GM10248 (cell line): ENCODE data around the gene EGFL6.

Source experiments
- CTCF ChIA-PET: fragments of 300-600 bp; sonication (Branson Sonifier 250); formaldehyde crosslinking; extraction: SDS; loops from one replicate; lab custom pipeline; 2021; ENCODE audit warnings: antibody characterized with exemption; lab: Yijun Ruan, JAX
- POLR2A ChIA-PET: fragments of 350-650 bp; sonication (Branson Sonifier 250); formaldehyde crosslinking; extraction: SDS; loops from one replicate; lab custom pipeline; 2020; ENCODE audit warnings: antibody characterized with exemption; lab: Yijun Ruan, JAX
- DNase-seq: peaks from one replicate; pipeline ENCODE4 v3.0.0; 2012; ENCODE audit errors: extremely low spot score
- CTCF ChIP-seq: IDR thresholded peaks from 2 replicates; pipeline ENCODE4 v1.5.1; 2012; ENCODE audit warnings: mild to moderate bottlenecking, low read depth; ENCODE audit errors: extremely low read depth, missing control alignments, control extremely low read depth

EGFL6 gene, protein sequence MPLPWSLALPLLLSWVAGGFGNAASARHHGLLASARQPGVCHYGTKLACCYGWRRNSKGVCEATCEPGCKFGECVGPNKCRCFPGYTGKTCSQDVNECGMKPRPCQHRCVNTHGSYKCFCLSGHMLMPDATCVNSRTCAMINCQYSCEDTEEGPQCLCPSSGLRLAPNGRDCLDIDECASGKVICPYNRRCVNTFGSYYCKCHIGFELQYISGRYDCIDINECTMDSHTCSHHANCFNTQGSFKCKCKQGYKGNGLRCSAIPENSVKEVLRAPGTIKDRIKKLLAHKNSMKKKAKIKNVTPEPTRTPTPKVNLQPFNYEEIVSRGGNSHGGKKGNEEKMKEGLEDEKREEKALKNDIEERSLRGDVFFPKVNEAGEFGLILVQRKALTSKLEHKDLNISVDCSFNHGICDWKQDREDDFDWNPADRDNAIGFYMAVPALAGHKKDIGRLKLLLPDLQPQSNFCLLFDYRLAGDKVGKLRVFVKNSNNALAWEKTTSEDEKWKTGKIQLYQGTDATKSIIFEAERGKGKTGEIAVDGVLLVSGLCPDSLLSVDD

DNA sequence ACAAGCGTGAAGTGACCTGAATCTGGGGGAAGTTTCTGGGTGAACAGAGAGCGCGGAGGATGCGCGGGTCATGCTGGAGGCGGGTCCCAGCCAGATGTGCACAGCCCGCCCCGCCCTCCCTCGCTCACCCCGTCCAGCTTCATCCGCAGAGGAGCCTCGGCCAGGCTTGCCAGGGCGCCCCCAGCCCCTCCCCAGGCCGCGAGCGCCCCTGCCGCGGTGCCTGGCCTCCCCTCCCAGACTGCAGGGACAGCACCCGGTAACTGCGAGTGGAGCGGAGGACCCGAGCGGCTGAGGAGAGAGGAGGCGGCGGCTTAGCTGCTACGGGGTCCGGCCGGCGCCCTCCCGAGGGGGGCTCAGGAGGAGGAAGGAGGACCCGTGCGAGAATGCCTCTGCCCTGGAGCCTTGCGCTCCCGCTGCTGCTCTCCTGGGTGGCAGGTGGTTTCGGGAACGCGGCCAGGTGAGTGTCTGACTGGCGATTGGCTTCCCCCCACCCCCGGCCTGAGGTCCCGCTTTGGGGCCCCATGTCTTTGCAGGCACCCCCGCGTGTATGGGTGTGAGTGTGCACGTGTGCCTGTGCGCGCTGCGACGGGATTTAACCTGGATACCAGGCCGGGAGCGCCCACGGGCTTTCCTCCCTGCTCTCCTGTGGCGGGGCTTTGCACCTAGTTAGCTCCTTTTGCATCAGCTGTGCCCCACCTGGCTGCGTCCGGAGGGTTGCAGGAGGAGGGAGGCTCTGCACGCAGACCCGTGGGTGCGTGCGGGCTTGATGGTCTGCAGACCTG lies at the start of gene EGFL6:
Gene EGFL6, plus strand, starts transcription at position 123 of the 782 bp plus-strand sequence. Its CDS starts 261 bp downstream, at position 384.
- ChIA-PET CTCF (no interaction called here), POLR2A (no interaction called here)
- TF ChIP-seq CTCF, result no peak
- peak; percentile 12 for DNase-seq

- ChIA-PET CTCF (no interaction called here), POLR2A (no interaction called here)
- DNase-seq, result no peak
- no peak for TF ChIP-seq CTCF
Measured at GRCh38 chrX:13520351-13520750, 49.0 kb upstream of the EGFL6 start.

GRCh38 chrX:13520936-13521335 lies 48.5 kb upstream of the EGFL6 start:
- ChIA-PET CTCF (interaction anchor here (1.1 kb wide), 1 partner anchor 14 kb away, joined by 5 read pairs; no protein-coding TSS in a partner anchor), POLR2A (no interaction called here)
- no peak for DNase-seq
- TF ChIP-seq CTCF, result no peak

DNA sequence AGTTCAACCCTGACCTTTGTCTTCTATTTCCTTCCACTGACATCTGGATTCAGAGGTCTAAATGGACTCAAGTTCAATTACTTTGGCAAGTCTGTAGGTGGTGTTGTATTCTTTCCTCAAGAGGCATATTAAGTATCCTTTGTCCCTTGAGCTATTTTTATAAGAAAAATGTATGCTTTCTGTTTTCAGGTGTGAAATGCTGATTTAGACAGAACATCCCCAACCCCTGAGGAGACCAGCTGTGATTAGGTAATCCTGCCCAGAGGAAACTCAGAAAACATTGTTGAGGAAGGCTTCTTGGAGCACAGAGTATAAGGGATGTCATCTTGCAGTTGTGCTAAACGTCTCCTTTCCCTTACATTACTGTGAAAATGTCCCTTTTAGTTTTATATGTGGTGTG lies 46.6 kb upstream of the EGFL6 start:
- POLR2A ChIA-PET, result no interaction called here
- CTCF ChIA-PET, result interaction anchor here (2.2 kb wide), 1 partner anchor 123 kb away, joined by 6 read pairs; no protein-coding TSS in a partner anchor
- no peak for DNase-seq
- TF ChIP-seq CTCF, result no peak

- no peak for TF ChIP-seq CTCF
- no peak for DNase-seq
- ChIA-PET CTCF (no interaction called here), POLR2A (no interaction called here)
Measured at GRCh38 chrX:13533726-13534125, 35.7 kb upstream of the EGFL6 start.

- no peak for TF ChIP-seq CTCF
- POLR2A ChIA-PET, result no interaction called here
- CTCF ChIA-PET, result no interaction called here
- DNase-seq, result no peak
Measured at GRCh38 chrX:13535376-13536165, 33.8 kb upstream of the EGFL6 start.
